Measurements from ENCODE around the gene C16orf86. TPM values are rescaled to one million over a fixed set of nuclear protein-coding genes. Genes with fewer than 3 reads are reported as not detected.

The C16orf86 gene
- total RNA-seq, 2 donors from 2014 or later, result 7.5 to 9.6 TPM

DNA sequence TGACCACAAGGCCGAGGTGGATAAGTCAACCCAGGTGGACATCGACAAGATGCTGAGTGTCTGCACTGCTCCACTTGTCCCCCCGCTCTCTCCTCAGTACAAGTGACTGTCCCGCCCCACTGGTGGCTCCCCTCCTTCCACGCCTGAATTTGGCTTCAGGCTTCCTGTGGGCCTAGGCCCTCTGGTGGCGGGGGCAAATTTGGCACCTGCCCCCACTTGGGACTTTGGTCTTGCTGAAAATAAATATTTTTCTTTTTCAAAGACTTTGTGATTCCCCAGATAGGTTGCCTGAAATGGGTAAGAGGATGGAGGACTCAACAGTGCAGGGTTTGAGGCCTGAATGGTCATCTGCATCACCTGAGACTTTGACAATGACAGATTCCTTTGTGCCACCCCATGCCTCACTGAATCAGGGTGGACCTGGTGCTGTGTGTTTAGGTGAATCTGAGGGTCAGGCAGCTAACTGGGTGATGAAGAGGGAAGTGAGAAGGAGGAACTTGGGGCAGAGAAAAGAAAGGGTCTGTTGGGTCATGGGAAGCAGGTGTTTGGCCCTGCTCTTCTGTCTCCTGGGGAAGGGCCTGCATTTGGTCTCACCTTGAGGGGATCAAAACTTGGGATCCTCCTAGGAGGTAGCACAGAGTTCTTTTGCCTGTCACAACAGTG is 2.0 kb downstream of the C16orf86 start:
- DNase-seq, result no peak

DNA sequence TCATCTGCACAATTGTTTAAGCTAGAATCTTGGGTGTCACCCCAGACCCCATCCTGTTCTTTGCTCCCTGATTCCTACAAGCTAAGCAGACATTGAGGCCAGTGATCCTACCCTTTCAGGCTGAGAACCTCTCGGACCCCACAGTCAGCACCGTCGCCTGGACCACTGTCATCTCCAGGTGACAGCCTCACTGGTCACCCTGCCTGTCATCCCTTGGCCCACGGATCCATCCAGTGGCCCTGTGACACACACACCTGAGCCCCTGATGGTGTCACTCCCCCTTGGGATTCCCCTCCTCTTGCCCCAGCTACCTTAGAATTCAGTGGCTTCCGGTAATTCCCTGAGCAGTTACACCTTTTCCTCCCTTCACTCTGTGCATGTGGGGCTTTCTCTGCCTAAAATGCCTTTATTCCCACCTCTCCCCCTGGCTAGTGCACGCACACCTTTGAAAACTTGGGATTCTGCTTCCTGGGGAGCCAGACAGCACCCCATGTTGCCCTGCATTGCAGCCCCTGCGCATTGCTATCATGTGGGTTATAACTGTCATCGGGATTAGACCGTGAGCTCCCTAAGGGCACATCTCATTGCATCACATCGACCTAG is 3.0 kb downstream of the C16orf86 start:
- no peaks in the 10 kb centered on the region for H3K9me3 ChIP-seq
- no peak for ATAC-seq
- no peak for DNase-seq
- H3K27ac ChIP-seq, result no peak overlapping the region
- WGBS, 2 donors, result 91 to 92% methylated on average over 9 to 10 of the region's 10 CpGs
- no peak for TF ChIP-seq POLR2A (IDR thresholded peaks at IDR 0.05)
- TF ChIP-seq, protein P1, sequence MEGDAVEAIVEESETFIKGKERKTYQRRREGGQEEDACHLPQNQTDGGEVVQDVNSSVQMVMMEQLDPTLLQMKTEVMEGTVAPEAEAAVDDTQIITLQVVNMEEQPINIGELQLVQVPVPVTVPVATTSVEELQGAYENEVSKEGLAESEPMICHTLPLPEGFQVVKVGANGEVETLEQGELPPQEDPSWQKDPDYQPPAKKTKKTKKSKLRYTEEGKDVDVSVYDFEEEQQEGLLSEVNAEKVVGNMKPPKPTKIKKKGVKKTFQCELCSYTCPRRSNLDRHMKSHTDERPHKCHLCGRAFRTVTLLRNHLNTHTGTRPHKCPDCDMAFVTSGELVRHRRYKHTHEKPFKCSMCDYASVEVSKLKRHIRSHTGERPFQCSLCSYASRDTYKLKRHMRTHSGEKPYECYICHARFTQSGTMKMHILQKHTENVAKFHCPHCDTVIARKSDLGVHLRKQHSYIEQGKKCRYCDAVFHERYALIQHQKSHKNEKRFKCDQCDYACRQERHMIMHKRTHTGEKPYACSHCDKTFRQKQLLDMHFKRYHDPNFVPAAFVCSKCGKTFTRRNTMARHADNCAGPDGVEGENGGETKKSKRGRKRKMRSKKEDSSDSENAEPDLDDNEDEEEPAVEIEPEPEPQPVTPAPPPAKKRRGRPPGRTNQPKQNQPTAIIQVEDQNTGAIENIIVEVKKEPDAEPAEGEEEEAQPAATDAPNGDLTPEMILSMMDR (IDR thresholded peaks at IDR 0.05), result no peak
- intact Hi-C loops (cut with DNase I), result no loop called here
- H3K4me1 ChIP-seq, result peaks cover 47% of the 10 kb centered on the region
- H3K27me3 ChIP-seq, result no peaks in the 10 kb centered on the region
- H3K4me3 ChIP-seq, result no peak overlapping the region
- H3K36me3 ChIP-seq (replicated peaks in 1 of 2; ENCODE audit: insufficient read depth in 1 of 2, low read depth in 2 of 2), result no peaks in the 10 kb centered on the region

More for the DNA sequence above, 2.0 kb downstream of the C16orf86 start:
- no peaks in the 10 kb centered on the region for H3K9me3 ChIP-seq
- ATAC-seq, result no peak
- intact Hi-C loops (cut with DNase I), result no loop called here
- TF ChIP-seq, protein P1 (IDR thresholded peaks at IDR 0.05), result peak in 1 of 7 experiments; percentile 12
- no peak for TF ChIP-seq POLR2A (IDR thresholded peaks at IDR 0.05)
- no peak overlapping the region for H3K4me3 ChIP-seq
- peak overlapping the region; percentile 25 to 97 (median 90) for H3K27ac ChIP-seq
- peaks cover 50% of the 10 kb centered on the region for H3K4me1 ChIP-seq
- H3K27me3 ChIP-seq, result no peaks in the 10 kb centered on the region
- 87% methylated on average over 5 to 6 of the region's 6 CpGs for WGBS, 2 donors
- H3K36me3 ChIP-seq (replicated peaks in 1 of 2; ENCODE audit: insufficient read depth in 1 of 2, low read depth in 2 of 2), result no peaks in the 10 kb centered on the region

DNA sequence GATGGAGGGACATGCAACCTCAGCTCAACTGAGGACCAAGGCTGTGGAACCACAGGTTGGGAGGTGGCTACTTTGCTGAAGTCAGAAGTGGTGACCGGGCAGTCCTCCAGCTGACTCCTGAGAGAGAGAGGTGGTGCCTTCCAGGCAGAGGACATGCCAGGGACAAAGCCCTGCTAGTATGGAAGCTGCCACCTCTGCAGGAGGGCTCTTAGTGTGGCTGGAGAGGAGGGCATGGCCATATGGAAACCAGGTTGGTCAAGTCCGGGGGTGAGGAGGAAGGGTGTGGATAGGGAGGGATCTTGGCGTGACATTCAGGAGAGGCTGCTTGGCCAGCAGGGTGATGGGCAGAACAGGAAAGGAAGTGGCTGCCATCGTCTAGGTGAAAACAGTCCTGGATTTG is 5.7 kb downstream of the C16orf86 start:
- Histone ChIP-seq H3K27me3 (no peaks in the 10 kb centered on the region), H3K27ac (peak overlapping the region in 1 of 4 donors; percentile 78), H3K9me3 (no peaks in the 10 kb centered on the region), H3K36me3 (replicated peaks in 1 of 2; ENCODE audit: insufficient read depth in 1 of 2, low read depth in 2 of 2) (no peaks in the 10 kb centered on the region), H3K4me1 (peaks cover 31% of the 10 kb centered on the region), H3K4me3 (no peak overlapping the region)
- ATAC-seq (no peak), DNase-seq (no peak)
- intact Hi-C loops (cut with DNase I), result no loop called here
- 32 to 33% methylated on average over 4 of the region's 4 CpGs for whole genome bisulfite sequencing, 2 donors
- TF ChIP-seq POLR2A (IDR thresholded peaks at IDR 0.05), result no peak
- TF ChIP-seq, protein P1 (IDR thresholded peaks at IDR 0.05), result no peak

DNA sequence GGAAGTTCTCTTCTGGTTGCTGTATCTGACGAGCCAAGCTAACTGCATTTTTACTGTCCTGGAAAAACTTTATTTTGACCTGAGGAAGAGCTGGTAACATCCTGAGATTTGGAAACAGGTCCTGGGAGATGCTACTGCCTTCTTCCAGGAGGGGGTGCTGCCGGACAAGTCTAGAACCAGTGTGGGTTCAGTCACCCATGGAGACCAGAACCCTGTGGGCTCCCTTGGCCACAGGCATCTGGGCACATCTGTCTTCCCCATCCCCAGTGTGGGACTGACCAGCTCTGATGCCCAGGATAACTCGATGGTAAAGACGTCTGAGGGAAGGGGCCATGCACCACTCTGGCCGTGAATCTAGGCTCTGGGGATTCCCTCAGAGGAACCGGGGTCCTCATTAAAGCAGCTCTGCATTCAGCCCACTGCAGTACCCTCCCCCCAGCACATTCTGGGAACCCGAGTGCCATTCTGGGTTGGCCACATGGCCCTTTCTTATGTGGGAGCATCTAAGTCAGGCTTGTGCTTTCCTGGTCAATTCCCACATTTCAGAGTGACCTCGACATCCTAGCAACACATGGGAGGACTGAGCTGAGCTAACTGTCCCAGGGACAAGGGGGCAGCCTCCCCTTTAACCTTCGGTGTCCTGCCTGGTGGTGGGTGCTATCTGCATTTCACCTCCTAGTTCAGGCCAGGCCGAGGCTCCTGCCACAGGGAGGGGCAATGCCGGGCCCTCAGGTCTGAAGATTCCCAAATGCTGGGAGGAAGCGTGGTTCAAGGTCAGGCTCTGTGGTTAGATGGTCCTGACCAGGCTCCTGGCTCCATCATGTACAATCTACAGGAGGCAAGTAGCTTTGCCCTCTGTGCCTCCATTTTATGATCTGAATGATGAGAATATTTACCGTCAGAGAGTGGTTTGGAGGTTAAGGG is 6.4 kb downstream of the C16orf86 start:
- peak; percentile 17 for ATAC-seq
- WGBS, 2 donors, result 38 to 51% methylated on average over 9 to 13 of the region's 13 CpGs
- peaks cover 24% of the 10 kb centered on the region for H3K4me1 ChIP-seq

More for the DNA sequence above, 6.4 kb downstream of the C16orf86 start:
- no peak for TF ChIP-seq POLR2A (IDR thresholded peaks at IDR 0.05)
- TF ChIP-seq, protein P1 (IDR thresholded peaks at IDR 0.05), result peak; percentile 42 to 74 (median 64)
- no peak overlapping the region for H3K4me3 ChIP-seq
- H3K9me3 ChIP-seq, result no peaks in the 10 kb centered on the region
- peak overlapping the region; percentile 46 to 79 (median 72) for H3K27ac ChIP-seq
- intact Hi-C loops (cut with DNase I), result no loop called here
- no peaks in the 10 kb centered on the region for H3K36me3 ChIP-seq (replicated peaks in 1 of 2; ENCODE audit: insufficient read depth in 1 of 2, low read depth in 2 of 2)
- DNase-seq, result peak; percentile 69 to 76 (median 73)
- no peaks in the 10 kb centered on the region for H3K27me3 ChIP-seq
